ENCODE measurements around the gene HSD17B12. TPM values are rescaled to one million over a fixed set of nuclear protein-coding genes. Genes with fewer than 3 reads are reported as not detected.

The HSD17B12 gene
- total and polyA plus RNA-seq, 2 of the 4 experiments (the other 2 are of a cell fraction): 38.0 to 44.6 TPM

- TF ChIP-seq SMC3 (IDR thresholded peaks at IDR 0.05; ENCODE audit: low read depth, low read length): 0 out of 2 replicates have a peak, but pooled peaks have one; percentile 4
- TF ChIP-seq NFE2L2 (IDR thresholded peaks at IDR 0.05; ENCODE audit: low read depth, low read length): no peak
Observed at GRCh38 chr11:43880640-43881159, 200.2 kb downstream of the HSD17B12 start, which contains the start of gene ALKBH3 (continued).

DNA sequence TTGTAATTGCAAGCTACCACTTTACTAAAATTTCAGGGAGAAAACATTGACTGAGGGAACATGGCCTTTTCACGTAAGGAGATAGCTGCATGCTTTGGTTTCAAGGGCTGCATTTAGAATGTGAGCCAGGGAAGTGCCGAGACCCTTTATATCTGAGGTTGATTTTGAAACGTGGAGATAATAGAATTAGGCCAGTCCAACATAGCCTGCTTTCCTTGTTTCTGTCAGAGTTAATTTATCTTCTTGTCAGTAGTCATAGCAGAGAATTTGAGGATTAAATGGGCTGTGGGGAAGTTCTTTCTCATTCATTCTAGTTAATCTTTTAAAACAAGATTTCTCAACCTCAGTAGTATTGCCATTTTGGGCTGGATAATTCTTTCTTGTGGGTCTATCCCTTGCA is 212.3 kb downstream of the HSD17B12 start:
- no peak overlapping the region for H4K8ac ChIP-seq (ENCODE audit: low read depth in 2 of 2, low read length in 2 of 2)
- no peak overlapping the region for H3K9ac ChIP-seq (ENCODE audit: low read depth, low read length)
- no peak overlapping the region for H3K18ac ChIP-seq (ENCODE audit: low read depth, low read length)
- no peak overlapping the region for H2AK5ac ChIP-seq (ENCODE audit: low read depth, low read length)
- no peak overlapping the region for H3K23ac ChIP-seq (ENCODE audit: low read depth, low read length)
- no peak overlapping the region for H3K4me3 ChIP-seq (ENCODE audit: insufficient read depth, low read depth, low read length)
- dilution Hi-C loops (cut with HindIII; ENCODE audit: low sequenced_read_pairs, unreplicated experiment): no loop called here
- H3K9me3 ChIP-seq (ENCODE audit: control insufficient read depth, insufficient read depth, low read length): no peaks in the 10 kb centered on the region
- H3K14ac ChIP-seq (replicated peaks; ENCODE audit: low read depth, low read length): no peak overlapping the region
- no peak overlapping the region for H4K91ac ChIP-seq (ENCODE audit: insufficient read depth, low read depth, low read length)
- in situ Hi-C loops (cut with MboI; ENCODE audit: low sequenced_read_pairs): loop anchor here (5.0 kb wide), 1 partner anchor 54 kb away; no protein-coding TSS in a partner anchor
- ChIA-PET POLR2A (ENCODE audit: unreplicated experiment) (no interaction called here), CTCF (interaction anchor here (1.0 to 1.1 kb wide), 2 partner anchors 52 to 55 kb away, joined by 3 to 4 read pairs; no protein-coding TSS in a partner anchor)
- no peaks in the 10 kb centered on the region for H3K9me1 ChIP-seq (ENCODE audit: insufficient read depth, low read length)
- H2BK5ac ChIP-seq (ENCODE audit: low read depth, low read length, poor library complexity, severe bottlenecking): no peak overlapping the region
- H3K56ac ChIP-seq (ENCODE audit: extremely low read depth, insufficient read depth, low read length): no peak overlapping the region
- H3K27me3 ChIP-seq (ENCODE audit: control insufficient read depth, insufficient read depth, low read length): no peaks in the 10 kb centered on the region
- H3K36me3 ChIP-seq (ENCODE audit: control insufficient read depth, insufficient read depth, low read length): peaks cover 32% of the 10 kb centered on the region
- no peak overlapping the region for H2AFZ ChIP-seq (replicated peaks; ENCODE audit: low read length, poor library complexity)
- intact Hi-C loops (cut with micrococcal nuclease): no loop called here
- peaks cover 0 to 5% of the 10 kb centered on the region in 2 experiments; a peak in 1 of 4 replicates for H3K79me1 ChIP-seq (ENCODE audit: low read depth in 1 of 2, low read length in 2 of 2)
- DNase-seq (no peak), ATAC-seq (ENCODE audit: low read depth) (no peak)
- no peak overlapping the region for H3K27ac ChIP-seq (ENCODE audit: insufficient read depth, low read length)
- no peaks in the 10 kb centered on the region for H3K4me1 ChIP-seq (ENCODE audit: control insufficient read depth, insufficient read depth, low read length)
- TF ChIP-seq NFE2L2 (IDR thresholded peaks at IDR 0.05; ENCODE audit: low read depth, low read length): no peak
- TF ChIP-seq MAFK (IDR thresholded peaks at IDR 0.05; ENCODE audit: low read depth, low read length): no peak
- no peak for TF ChIP-seq FOS (IDR thresholded peaks at IDR 0.05; ENCODE audit: low read depth, low read length)
- TF ChIP-seq BHLHE40 (IDR thresholded peaks at IDR 0.05; ENCODE audit: low read depth, low read length): no peak
- no peak for TF ChIP-seq SMC3 (IDR thresholded peaks at IDR 0.05; ENCODE audit: low read depth, low read length)
- H2AK9ac ChIP-seq (replicated peaks; ENCODE audit: low read depth, low read length, poor library complexity): no peak overlapping the region
- no peak overlapping the region for H4K5ac ChIP-seq (ENCODE audit: low read depth, low read length)
- no peak overlapping the region for H2BK120ac ChIP-seq (ENCODE audit: low read depth, low read length)
- no TSS peak for BruUV-seq (replicated peaks)
- no peak overlapping the region for H3K4ac ChIP-seq (ENCODE audit: low read depth, low read length)
- H3K4me2 ChIP-seq (ENCODE audit: low read depth, low read length): no peak overlapping the region
- no CpG with 5 or more reads among the region's 3 CpGs for WGBS, 2 experiments (ENCODE audit: extremely low coverage in 2 of 2, insufficient read length in 1 of 2)
- H4K20me1 ChIP-seq (ENCODE audit: insufficient read depth, low read length): no peaks in the 10 kb centered on the region
- no peak overlapping the region for H2BK20ac ChIP-seq (ENCODE audit: low read depth, low read length)
- no peak overlapping the region for H2BK15ac ChIP-seq (ENCODE audit: low read depth, low read length)

Measured in IMR-90 (cell line).